NCI-H1092 treated with DMSO at 0.1 percent for 48 hours (cell line): ENCODE measurements around the gene RGS14.
A peak's percentile ranks its signal among the peaks of the same experiment; 100 is the strongest.
"Not testable (repeated sequence)": the region's sequence is repeated elsewhere in the genome, so short reads cannot be mapped to it uniquely, and the experiment has no call there.

Experiments
- DNase-seq: peaks from one replicate; lab custom pipeline; 2025; lab: John Stamatoyannopoulos, UW

Gene RGS14

GRCh38 chr5:177403792-177404640 lies 46.3 kb downstream of the RGS14 start:
- peak; percentile 52 for DNase-seq

- peak; percentile 49 for DNase-seq
Observed at GRCh38 chr5:177404641-177405179, 47.0 kb downstream of the RGS14 start.

- no peak for DNase-seq
Observed at GRCh38 chr5:177405312-177405711, 47.6 kb downstream of the RGS14 start.

GRCh38 chr5:177405805-177406204 lies 48.1 kb downstream of the RGS14 start:
- DNase-seq, result no peak

GRCh38 chr5:177409043-177409801 lies 51.5 kb downstream of the RGS14 start, which contains the start of gene F12:
TSS of gene F12 (minus strand) at chr5:177409564. CDS start at chr5:177409527, 37 bp downstream.
- no peak for DNase-seq

- DNase-seq, result no peak
Observed at GRCh38 chr5:177410575-177410974, 52.9 kb downstream of the RGS14 start.

GRCh38 chr5:177412603-177413233 lies 55.0 kb downstream of the RGS14 start:
- DNase-seq, result no peak

- DNase-seq, result no peak
Observed at GRCh38 chr5:177414481-177414880, 56.8 kb downstream of the RGS14 start.

- not testable (repeated sequence) for DNase-seq
Observed at GRCh38 chr5:177417081-177417480, 59.4 kb downstream of the RGS14 start.

GRCh38 chr5:177419046-177419445 lies 61.3 kb downstream of the RGS14 start:
- no peak for DNase-seq

GRCh38 chr5:177420472-177420871 lies 62.7 kb downstream of the RGS14 start:
- DNase-seq, result not testable (repeated sequence)

- no peak for DNase-seq
Observed at GRCh38 chr5:177421062-177421798, 63.5 kb downstream of the RGS14 start.
